Upper lobe of left lung (tissue), 4 donors: ENCODE measurements around the gene TAX1BP3.

Experiments
- EP300 ChIP-seq, 4 donors: sonication (generic); formaldehyde crosslinking; IDR thresholded peaks; one replicate each; pipeline ENCODE4 v1.5.1; 2017; ENCODE audit warnings: antibody characterized with exemption in 4 of 4, control low read depth in 2 of 4
- TF ChIP-seq, protein P1 (sequence below), 6 experiments: fragments of 450-650 bp in 4 of 6; fragments of 200-600 bp in 2 of 6; sonication (generic) in 2 of 6; IDR thresholded peaks; one replicate each; pipeline ENCODE4 v1.5.1; 2016 to 2019; ENCODE audit warnings: antibody characterized with exemption in 6 of 6

- TF ChIP-seq, protein P1, sequence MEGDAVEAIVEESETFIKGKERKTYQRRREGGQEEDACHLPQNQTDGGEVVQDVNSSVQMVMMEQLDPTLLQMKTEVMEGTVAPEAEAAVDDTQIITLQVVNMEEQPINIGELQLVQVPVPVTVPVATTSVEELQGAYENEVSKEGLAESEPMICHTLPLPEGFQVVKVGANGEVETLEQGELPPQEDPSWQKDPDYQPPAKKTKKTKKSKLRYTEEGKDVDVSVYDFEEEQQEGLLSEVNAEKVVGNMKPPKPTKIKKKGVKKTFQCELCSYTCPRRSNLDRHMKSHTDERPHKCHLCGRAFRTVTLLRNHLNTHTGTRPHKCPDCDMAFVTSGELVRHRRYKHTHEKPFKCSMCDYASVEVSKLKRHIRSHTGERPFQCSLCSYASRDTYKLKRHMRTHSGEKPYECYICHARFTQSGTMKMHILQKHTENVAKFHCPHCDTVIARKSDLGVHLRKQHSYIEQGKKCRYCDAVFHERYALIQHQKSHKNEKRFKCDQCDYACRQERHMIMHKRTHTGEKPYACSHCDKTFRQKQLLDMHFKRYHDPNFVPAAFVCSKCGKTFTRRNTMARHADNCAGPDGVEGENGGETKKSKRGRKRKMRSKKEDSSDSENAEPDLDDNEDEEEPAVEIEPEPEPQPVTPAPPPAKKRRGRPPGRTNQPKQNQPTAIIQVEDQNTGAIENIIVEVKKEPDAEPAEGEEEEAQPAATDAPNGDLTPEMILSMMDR (IDR thresholded peaks at IDR 0.05), result no peak
- TF ChIP-seq EP300 (IDR thresholded peaks at IDR 0.05), result no peak
Observed at GRCh38 chr17:3675886-3676285, 7.5 kb upstream of the TAX1BP3 start.
